HG03558 (cell line): ENCODE data around the gene DST.

Experiments used
- ATAC-seq: cut with Tn5 transposase; IDR thresholded peaks from one replicate; pipeline ENCODE4 v1.9.1; 2021; ENCODE audit warnings: moderate number of reproducible peaks; ENCODE audit not compliant: unreplicated experiment; ENCODE audit errors: extremely low read depth

Gene DST

GRCh38 chr6:56408976-56409375 is 233.7 kb downstream of the DST start:
- no peak for ATAC-seq
